ENCODE measurements around the gene THBS4. TPM values are rescaled to one million over a fixed set of nuclear protein-coding genes. Genes with fewer than 3 reads are reported as not detected.
A peak's percentile ranks its signal among the peaks of the same experiment; 100 is the strongest.

Gene THBS4
- total RNA-seq, 2 donors from 2014 or later = 13.6 to 50.5 TPM

- Histone ChIP-seq H3K4me3 (ENCODE audit: low read length) (no peak overlapping the region), H3K36me3 (ENCODE audit: control insufficient read depth, insufficient read depth, low read length) (no peaks in the 10 kb centered on the region), H3K9me3 (ENCODE audit: control insufficient read depth, low read length) (no peaks in the 10 kb centered on the region), H3K27me3 (ENCODE audit: control insufficient read depth, insufficient read depth, low read length, poor library complexity, severe bottlenecking) (peaks cover 40% of the 10 kb centered on the region), H3K27ac (ENCODE audit: low read depth, low read length) (no peak overlapping the region), H3K9ac (ENCODE audit: extremely low read depth, low read length, poor library complexity, severe bottlenecking) (no peak overlapping the region), H3K4me1 (ENCODE audit: control insufficient read depth, insufficient read depth, low read length) (peaks cover 4% of the 10 kb centered on the region)
- no peak for TF ChIP-seq CTCF (conservative IDR thresholded peaks at IDR 0.05)
- H3K27ac Mint-ChIP-seq = no peak overlapping the region
- peaks cover 8% of the 10 kb centered on the region for H3K4me1 Mint-ChIP-seq
- H3K4me3 Mint-ChIP-seq = no peak overlapping the region
- H3K36me3 Mint-ChIP-seq (ENCODE audit: low read depth) = no peaks in the 10 kb centered on the region
- H3K9me3 Mint-ChIP-seq = no peaks in the 10 kb centered on the region
- no peak for DNase-seq
- peaks cover 43% of the 10 kb centered on the region for H3K27me3 Mint-ChIP-seq (ENCODE audit: insufficient read depth)
Observed at GRCh38 chr5:80033513-80033912, 1.6 kb upstream of the THBS4 start.

- Mint-ChIP-seq H3K4me3 (peak overlapping the region; percentile 75), H3K36me3 (ENCODE audit: low read depth) (no peaks in the 10 kb centered on the region), H3K27me3 (ENCODE audit: insufficient read depth) (peaks cover 43% of the 10 kb centered on the region), H3K4me1 (peaks cover 8% of the 10 kb centered on the region), H3K27ac (no peak overlapping the region), H3K9me3 (no peaks in the 10 kb centered on the region)
- Histone ChIP-seq H3K36me3 (ENCODE audit: control insufficient read depth, insufficient read depth, low read length) (no peaks in the 10 kb centered on the region), H3K4me1 (ENCODE audit: control insufficient read depth, insufficient read depth, low read length) (peaks cover 4% of the 10 kb centered on the region), H3K27ac (ENCODE audit: low read depth, low read length) (no peak overlapping the region), H3K27me3 (ENCODE audit: control insufficient read depth, insufficient read depth, low read length, poor library complexity, severe bottlenecking) (peaks cover 40% of the 10 kb centered on the region), H3K4me3 (ENCODE audit: low read length) (peak overlapping the region; percentile 74), H3K9me3 (ENCODE audit: control insufficient read depth, low read length) (no peaks in the 10 kb centered on the region), H3K9ac (ENCODE audit: extremely low read depth, low read length, poor library complexity, severe bottlenecking) (no peak overlapping the region)
- 29 to 44% methylated on average over 3 to 8 of the region's 8 CpGs for WGBS, 2 experiments (ENCODE audit: insufficient coverage in 1 of 2, insufficient read length in 1 of 2)
- TF ChIP-seq CTCF (conservative IDR thresholded peaks at IDR 0.05) = no peak
- no peak for DNase-seq
Observed at GRCh38 chr5:80034559-80034958, 589 bp upstream of the THBS4 start.

- Histone ChIP-seq H3K27me3 (ENCODE audit: control insufficient read depth, insufficient read depth, low read length, poor library complexity, severe bottlenecking) (peaks cover 40% of the 10 kb centered on the region), H3K9ac (ENCODE audit: extremely low read depth, low read length, poor library complexity, severe bottlenecking) (no peak overlapping the region), H3K4me3 (ENCODE audit: low read length) (peak overlapping the region; percentile 36)
Observed at GRCh38 chr5:80035839-80036238, 691 bp downstream of the THBS4 start.

More at GRCh38 chr5:80035839-80036238, 691 bp downstream of the THBS4 start:
- no peak for DNase-seq
- H3K27me3 Mint-ChIP-seq (ENCODE audit: insufficient read depth) = peaks cover 42% of the 10 kb centered on the region
- H3K36me3 ChIP-seq (ENCODE audit: control insufficient read depth, insufficient read depth, low read length) = no peaks in the 10 kb centered on the region
- no peak overlapping the region for H3K27ac ChIP-seq (ENCODE audit: low read depth, low read length)
- H3K9me3 ChIP-seq (ENCODE audit: control insufficient read depth, low read length) = no peaks in the 10 kb centered on the region
- H3K4me1 ChIP-seq (ENCODE audit: control insufficient read depth, insufficient read depth, low read length) = peaks cover 4% of the 10 kb centered on the region
- H3K4me3 Mint-ChIP-seq = peak overlapping the region; percentile 75
- H3K36me3 Mint-ChIP-seq (ENCODE audit: low read depth) = no peaks in the 10 kb centered on the region
- no peak for TF ChIP-seq CTCF (conservative IDR thresholded peaks at IDR 0.05)
- no peaks in the 10 kb centered on the region for H3K9me3 Mint-ChIP-seq
- peaks cover 8% of the 10 kb centered on the region for H3K4me1 Mint-ChIP-seq
- WGBS, 2 experiments (ENCODE audit: insufficient coverage in 1 of 2, insufficient read length in 1 of 2) = 75 to 83% methylated on average over 1 to 7 of the region's 7 CpGs
- H3K27ac Mint-ChIP-seq = no peak overlapping the region

Measured in endodermal cell (in vitro differentiated cells).